ENCODE measurements around the gene TTC7B.

DNA sequence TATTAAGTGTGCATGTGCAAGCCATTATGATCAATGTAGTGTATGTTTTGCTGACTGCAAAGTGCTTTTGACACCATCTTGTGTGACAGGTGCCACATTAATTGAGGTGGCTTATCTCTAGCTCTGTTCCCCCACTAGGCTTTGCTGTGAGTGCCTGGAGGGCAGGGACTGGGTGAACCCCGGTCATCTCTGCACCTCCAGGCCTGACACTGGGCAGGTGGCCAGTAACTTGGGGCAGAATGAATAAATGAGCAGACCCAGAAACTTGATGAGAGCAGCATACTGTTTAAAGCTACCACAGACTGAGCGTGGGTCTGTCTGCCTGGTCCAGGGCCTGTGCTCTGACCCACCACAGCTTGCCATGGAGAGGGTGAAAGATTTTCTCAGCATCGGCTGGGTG is 267.8 kb downstream of the TTC7B start:
- TF ChIP-seq POLR2A (IDR thresholded peaks at IDR 0.05) = no peak
- TF ChIP-seq, protein P1, sequence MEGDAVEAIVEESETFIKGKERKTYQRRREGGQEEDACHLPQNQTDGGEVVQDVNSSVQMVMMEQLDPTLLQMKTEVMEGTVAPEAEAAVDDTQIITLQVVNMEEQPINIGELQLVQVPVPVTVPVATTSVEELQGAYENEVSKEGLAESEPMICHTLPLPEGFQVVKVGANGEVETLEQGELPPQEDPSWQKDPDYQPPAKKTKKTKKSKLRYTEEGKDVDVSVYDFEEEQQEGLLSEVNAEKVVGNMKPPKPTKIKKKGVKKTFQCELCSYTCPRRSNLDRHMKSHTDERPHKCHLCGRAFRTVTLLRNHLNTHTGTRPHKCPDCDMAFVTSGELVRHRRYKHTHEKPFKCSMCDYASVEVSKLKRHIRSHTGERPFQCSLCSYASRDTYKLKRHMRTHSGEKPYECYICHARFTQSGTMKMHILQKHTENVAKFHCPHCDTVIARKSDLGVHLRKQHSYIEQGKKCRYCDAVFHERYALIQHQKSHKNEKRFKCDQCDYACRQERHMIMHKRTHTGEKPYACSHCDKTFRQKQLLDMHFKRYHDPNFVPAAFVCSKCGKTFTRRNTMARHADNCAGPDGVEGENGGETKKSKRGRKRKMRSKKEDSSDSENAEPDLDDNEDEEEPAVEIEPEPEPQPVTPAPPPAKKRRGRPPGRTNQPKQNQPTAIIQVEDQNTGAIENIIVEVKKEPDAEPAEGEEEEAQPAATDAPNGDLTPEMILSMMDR (IDR thresholded peaks at IDR 0.05) = no peak
- no peak for TF ChIP-seq POLR2AphosphoS5 (IDR thresholded peaks at IDR 0.05)

All from prostate gland (tissue), 2 donors.